CD1c-positive myeloid dendritic cell (primary cell): Measurements from ENCODE around the gene CPD.
"Not testable (repeated sequence)": the region's sequence is repeated elsewhere in the genome, so short reads cannot be mapped to it uniquely, and the experiment has no call there.

Source experiments
- DNase-seq: peaks from one replicate; pipeline ENCODE4 v3.0.0-alpha.2; 2016; ENCODE audit errors: extremely low spot score

The CPD gene

DNA sequence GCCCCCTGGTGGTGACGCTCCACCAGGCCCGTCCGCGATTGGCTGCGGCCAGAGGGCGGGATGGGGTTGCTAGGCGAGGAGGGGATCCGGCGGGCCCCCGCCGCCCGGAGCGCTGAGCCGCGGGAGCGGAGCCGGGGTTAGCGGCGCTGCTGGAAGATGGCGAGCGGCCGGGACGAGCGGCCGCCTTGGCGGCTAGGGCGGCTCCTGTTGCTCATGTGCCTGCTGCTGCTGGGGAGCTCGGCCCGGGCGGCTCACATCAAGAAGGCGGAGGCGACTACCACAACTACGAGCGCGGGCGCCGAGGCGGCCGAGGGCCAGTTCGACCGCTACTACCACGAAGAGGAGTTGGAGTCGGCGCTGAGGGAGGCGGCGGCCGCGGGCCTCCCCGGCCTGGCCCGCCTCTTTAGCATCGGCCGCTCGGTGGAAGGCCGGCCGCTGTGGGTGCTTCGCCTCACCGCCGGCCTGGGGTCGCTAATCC lies at the start of gene CPD:
TSS of gene CPD (plus strand) at position 103 of the 478 bp plus-strand sequence. CDS start at position 157, 54 bp downstream.
- DNase-seq: peak; percentile 98

DNA sequence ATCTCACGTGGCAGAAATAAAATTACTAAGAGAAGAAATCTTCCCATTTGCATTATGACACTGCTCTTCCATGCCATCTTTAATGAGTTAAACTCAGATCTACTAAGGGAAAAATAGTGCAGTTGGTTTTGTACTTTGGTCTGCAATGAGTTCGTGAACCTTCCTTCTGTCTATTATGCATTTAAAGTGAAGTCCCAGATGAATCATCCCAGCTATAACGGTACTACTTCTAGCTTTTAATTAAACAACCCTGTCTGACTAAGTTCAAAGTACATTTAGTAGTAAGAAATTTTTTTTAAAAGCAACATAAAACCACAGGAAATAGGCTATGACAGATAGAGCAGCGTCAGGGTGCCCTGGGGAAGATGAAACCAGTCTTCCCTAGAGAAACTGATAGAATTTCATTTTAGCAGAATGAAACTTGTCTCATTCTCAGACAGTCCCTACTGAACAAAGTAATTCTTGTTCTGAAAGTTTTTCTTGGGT lies 46.6 kb upstream of the CPD start:
- DNase-seq: no peak

DNA sequence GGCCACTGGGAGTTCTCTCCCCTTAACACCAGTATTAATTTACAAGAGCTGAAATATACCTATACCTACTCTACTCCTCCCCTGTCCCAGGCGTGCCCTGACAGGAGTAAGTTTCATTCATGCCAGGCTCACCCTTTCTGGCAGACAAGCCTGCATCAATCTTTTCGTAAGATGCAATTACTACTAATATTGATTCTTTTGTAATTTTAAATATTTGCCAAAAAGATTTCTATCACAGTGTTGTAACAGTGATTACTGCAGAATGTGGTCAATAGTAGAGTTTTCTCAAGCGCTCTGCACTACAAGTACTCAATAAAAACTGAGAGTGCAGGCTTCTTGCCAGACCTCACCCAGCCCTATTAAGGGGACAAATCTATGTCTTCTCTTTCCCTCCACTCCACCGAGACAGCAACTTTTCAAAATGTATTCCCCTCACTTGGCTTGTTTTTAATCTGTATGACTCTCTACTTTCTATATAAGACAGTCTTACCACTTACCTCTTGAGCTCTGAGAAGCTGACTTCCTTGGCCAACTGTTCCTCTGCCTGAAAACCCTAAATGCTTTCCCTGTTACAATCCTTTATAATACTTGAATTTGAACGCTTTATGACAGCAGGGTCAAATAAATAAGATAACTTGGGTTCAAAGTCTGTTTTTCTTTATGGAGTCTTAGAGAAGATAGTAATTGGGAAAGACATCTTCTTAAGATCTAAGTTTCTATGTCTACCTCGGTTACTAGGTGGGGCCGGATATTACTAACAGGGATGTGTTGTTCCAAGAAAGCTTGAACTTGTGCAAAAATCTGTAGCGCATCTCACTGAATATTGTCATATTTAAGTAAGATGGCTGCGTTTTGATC lies 45.0 kb upstream of the CPD start, which contains the start of gene TMIGD1:
TSS of gene TMIGD1 (minus strand) at position 555 of the 858 bp plus-strand sequence. CDS start 1,924 bp downstream, outside the sequence.
- no peak for DNase-seq

DNA sequence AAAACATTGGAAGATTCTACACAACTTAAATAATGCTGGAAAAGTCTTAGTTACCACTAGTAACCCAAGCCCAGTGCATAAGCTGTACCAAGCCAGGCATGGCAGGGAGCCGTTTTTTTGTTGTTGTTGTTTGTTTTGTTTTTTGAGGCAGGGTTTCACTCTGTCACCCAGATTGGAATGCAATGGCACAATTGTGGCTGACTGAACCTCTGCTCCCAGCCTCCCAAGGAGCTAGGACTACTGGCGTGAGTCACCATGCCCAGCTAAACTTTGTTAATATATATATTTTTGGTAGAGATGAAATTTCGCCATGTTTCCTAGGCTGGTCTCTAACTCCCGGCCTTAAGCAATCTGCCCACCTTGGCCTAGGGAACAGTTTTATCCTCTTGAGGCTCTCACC lies 44.3 kb upstream of the CPD start:
- DNase-seq: no peak

DNA sequence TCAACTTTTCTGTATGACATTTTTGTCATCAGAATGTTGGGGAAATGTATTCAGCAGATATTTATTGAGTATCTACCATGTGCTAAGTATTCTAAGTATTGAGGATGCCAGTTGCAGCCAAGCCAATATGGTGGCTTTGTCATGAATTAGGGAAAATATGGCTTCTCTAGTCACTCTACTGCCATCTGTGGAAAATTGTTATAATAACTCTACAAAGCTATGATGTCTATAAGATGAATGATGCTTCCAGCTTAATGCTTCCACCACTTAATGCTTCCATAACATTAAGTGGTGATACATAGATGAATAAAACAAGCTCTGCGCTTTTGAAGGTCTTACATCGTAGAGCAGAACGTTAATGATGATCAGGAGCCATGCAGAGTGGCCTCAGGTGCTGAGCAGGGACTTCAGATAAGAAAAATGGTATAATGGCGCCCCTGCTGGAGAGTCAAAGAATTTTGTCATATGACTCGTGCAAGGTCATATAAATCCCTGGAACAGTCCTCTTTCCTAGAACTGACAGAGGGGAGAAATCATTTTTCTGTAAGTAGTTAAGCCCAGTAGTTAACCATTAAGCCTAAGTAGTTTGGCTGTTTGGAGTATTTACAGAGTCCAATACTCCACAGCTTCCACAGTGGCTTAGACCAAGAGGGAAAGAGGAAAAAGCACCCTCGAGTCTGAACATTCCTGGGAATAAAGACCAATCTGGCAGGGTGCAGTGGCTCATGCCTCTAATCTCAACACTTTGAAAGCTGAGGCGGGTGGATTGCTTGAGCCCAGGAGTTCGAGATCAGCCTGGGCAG lies 42.2 kb upstream of the CPD start:
- DNase-seq: peak; percentile 63

DNA sequence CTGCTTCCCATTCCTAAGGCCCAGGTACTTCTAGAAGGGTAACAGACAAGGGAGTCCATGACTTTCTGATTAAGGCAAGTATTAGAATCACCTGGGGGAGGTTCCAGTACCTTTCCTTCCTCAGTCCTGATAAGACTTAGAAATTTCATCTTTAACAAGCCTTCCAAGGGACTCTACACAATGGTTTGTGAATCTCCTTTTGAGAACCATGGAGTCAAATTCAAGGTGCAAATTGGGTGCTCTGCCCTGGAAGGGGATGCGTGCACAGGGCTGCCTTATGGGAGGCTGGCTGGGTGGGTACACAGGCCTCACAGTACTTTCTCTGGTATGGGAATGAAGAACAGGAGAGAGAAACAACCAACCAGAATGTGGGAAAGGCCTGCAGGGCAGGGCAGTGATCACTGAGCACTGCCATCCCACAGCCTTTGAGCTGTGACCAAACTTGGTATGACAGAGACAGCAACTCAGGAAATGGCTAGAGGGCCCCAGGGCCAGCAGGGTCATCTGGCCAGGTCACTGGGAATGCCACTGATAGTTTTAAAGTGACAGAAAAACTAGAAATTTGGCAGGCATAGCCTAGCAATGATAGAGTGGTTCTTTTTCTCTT lies 41.2 kb upstream of the CPD start:
- DNase-seq: no peak

DNA sequence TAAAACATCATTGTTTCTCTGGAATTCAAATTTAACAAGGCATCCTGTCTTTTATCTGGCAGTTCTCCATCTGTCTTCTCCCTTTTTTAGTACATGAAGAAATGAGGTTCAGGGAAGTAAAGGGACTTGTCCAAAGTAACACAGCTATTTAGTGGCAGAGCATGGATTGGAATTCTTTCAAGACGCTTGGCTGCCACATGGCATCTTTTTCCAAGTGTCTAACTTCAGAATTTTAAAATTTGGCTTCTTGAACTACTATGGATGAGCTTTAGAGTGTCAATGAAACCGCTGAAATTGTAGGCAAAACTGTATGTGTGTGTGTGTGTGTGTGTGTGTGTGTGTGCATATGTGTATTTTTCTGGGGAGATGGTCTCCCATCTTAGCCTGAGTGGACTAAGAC lies 39.6 kb upstream of the CPD start:
- no peak for DNase-seq

DNA sequence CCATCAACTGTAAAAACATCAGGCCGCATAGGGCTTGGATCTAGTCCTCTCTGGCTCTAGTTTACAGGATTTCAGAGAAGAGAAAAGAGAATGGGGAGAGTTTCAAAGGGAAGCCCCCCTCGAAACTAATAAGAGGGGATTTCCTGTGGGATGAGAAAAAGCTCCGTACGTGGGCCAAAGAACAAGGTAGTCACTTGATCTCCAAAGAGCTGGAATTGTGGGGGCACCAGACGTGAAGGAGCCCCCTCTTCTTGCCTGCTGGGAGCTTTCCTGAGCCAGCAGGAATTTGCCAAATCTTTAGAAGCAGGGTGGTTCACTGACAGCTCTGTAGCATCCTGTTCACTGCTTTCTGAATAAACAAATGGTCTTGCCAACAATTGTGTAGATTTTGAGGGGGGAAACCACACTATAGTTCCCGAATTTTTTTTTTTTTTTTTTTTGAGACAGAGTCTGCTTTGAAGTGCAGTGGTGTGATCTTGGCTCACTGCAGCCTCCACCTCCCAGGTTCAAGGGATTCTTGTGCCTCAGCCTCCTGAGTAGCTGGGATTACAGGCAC lies 37.8 kb upstream of the CPD start:
- DNase-seq: no peak

DNA sequence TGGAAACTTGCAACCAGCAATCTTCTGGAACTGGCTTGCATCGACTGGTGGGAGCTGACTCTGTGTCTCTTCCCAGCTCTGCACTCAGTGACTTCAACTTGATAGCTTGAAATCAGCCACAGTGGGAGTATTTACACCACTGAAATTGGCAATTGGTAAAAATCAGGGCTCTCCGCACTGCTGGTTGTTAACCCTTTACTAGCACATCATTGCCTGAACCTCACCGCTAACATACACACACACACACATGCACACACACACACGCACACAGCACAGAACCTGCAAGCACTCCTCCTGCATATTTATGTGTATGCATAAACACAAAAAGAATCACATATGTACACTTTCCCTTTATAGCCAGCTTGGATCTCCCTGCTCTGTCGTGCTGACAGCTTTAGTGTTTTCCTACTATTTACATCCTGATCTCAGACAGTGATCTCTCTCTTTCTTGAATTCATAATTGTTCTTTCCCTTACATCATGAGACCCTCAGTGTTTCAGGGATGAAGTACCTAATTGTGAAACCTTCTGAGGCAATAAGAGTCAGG lies 37.0 kb upstream of the CPD start:
- no peak for DNase-seq

DNA sequence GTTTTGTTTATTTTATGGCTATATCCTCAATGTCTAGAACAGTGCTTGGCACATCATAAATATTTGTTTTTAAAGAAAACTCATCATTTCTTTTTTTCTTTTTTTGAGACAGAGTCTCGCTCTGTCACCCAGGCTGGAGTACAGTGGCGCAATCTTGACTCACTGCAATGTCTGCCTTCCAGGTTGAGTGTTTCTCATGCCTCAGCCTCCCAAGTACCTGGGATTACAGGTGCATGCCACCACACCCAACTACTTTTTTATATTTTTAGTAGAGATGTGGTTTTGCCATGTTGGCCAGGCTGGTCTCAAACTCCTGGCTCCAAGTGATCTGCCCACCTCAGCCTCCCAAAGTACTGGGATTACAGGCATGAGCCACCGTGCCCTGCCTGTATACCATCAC lies 35.5 kb upstream of the CPD start:
- DNase-seq: not testable (repeated sequence)

DNA sequence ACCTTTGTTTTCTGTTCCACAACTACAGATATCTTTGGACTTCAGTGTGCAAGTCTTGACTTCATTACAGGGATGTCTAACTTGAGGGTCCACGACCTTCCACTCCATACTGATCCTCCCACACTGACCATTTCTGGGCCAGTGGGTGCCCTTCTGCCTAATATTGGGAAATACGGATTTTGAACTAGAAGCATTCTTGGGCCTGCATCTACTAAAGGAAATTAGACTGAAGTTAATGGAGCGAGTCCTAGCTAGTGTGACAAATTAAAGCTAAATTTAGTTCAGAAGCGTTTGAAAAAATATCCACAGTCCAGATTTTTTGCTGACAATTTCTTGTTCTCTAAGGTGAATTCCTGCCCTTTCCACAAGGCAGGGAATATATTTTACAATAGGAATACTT lies 34.9 kb upstream of the CPD start:
- no peak for DNase-seq

DNA sequence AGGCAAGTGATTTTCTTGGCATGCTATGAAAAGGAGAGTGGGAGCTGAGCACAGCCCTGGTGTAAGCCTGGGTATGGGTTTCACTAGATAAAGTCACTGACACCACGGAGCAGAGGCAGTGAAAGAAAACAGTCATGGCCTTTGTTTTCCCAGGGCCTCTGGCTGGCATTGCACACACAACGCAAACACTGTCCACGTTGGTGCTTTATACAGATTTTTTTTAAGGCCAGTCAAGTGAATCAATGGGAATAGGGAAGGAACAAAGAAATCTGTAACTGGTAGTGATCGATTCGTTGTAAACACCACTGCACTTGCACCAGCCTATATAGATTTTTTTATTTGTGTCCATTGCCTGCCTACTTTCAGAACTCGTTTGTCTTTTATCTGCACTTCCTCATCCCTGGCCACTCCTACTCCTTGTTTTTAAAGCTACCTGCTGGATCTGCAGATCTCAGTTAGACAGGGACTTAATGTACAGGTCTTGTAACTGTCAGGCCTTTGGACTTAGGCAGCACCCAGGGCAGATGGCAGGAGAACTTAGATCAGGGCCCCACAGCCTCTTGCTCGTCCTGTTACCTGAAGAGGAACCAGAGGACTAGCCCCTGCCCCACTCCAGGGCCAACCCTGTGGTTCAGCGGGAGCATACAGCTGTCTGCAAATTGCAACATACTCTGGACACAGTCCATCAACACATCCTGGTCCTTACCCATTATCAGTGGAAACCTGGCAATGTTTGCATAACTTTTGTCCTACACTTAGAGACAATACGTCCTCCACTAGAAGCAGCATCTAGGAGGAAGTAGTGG lies 34.2 kb upstream of the CPD start:
- peak; percentile 56 for DNase-seq

DNA sequence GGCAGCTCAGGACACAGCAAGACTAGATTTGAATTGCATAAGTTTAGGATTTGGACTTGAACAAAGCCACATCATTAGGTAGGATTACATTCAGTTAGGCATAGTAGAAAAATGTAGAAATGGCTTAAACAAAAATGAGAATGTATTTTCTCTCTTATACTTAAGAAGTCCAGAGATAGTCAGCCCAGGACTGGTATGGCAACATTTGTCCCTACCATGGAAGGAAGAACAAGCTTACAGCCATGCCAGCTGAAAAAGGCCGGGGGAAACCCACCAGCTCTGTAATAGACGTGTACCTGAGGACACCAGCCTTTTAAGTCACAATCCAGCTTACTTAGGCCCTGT lies 33.7 kb upstream of the CPD start:
- no peak for DNase-seq

DNA sequence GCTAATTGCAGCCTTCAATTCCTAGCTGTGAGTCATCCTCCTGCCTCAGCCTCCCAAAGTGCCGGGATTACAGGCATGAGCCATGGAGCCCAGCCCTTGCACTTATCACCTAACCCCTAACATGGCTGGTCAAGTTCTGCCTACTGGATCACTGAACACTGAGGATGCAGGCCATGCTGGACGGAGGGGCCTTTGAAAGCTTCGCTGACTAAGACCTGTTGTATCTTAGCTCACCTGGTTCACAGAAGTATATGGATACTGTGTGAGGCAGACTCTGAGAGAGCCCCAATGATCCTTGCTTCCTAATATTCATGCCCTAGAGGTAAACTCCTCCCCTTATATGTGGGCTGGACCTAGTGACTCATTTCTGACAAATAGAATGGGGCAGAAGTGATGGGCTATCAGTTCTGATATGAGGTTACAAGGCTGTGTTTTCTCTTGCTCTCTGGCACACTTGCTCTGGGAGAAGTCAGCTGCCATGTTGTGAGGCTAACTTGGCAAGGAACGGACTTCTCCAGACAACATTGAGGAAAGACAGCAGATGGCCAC lies 33.1 kb upstream of the CPD start:
- peak; percentile 59 for DNase-seq

DNA sequence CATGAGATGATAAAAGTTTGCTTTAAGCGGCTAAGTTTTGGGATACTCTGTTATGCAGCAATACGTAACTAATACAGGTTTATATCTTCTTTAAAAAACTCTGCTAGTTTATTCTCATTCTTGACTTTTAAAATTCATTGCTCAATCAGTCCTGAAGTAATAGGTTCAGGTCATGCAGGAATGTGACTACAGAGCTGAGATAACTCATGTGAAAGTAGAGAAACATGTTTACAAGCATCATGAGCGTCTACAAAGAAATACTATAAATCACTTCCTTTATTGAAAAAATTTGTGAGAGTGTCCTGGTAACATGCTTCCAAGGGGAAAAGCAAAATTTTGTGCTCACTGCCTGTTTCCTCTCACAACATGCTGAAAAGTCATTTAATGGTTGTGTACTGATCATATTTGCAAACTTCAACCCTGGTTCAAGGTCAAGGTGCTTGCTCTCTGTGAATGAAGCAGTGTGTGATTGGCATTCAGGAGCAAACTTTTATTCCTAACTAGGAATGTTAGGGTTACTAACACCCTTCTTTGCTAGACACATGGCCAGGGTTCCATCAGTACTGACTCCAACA lies 32.4 kb upstream of the CPD start:
- no peak for DNase-seq

DNA sequence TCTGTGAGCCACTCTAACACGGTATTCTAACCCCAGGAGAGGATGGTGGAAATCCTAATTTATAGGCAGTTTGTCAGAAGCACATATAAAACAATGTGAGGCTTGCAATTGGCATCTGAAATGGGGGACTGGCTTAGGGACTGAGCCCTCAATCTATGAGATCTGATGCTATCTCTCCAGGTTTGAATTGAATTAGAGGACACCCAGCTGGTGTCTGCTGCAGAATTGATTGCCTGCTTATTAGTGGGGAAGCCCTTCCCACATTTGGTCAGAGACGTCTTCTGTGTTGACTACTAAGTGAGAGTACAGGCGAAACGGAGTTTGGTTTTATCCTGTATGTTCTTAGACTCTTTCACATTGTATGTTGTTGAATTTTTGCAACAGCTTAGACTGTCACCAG lies 31.2 kb upstream of the CPD start:
- DNase-seq: no peak

DNA sequence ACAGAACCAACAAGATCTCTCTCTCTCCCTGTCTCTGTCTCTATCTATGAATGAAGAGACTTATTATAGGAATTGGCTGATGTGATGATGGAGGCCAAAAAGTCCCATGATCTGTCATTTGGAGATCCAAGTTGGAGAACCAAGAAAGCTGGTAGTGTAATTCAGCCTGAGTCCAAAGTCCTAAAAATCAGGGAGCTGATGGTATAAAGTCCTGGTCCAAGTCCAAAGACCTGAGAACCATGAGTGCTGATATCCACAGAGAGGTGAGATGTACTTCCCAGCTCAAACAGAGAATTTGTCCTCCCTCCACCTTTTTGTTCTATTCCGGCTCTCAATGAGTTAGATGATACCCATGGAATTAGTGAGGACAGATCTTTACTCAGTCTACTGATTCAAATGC lies 29.5 kb upstream of the CPD start:
- no peak for DNase-seq

DNA sequence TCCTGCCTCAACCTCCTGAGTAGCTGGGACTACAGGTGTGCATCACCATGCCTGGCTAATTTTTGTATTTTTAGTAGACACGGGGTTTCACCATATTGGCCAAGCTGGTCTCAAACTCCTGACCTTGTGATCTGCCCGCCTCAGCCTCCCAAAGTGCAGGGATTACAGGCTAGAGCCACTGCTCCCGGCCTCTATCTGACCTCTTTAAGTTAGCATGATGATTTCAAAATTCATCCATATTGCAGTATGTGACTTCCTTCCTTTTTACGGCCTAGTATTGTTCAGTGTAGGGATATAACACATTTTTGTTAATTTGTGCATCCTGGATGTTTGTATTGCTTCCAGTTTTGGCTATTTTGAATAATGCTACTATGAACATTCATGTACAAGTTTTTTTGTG lies 27.5 kb upstream of the CPD start:
- peak; percentile 52 for DNase-seq

DNA sequence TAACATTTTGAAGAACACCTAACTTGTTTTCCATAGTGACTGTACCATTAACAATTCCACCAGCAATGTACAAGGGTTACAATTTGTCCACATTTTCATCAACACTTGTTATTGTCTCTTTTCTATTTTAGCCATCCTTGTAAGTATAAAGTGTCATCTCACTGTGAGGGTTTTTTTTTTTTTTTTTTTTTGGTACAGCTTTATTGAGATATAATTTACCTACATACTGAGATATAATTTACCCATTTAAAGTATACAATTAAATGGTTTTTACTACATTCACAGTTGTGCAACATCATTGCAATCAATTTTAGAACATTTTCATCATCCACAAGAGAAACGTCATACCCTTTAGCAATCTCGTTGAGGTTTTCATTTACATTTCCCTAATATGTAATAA lies 27.0 kb upstream of the CPD start:
- peak; percentile 34 for DNase-seq

DNA sequence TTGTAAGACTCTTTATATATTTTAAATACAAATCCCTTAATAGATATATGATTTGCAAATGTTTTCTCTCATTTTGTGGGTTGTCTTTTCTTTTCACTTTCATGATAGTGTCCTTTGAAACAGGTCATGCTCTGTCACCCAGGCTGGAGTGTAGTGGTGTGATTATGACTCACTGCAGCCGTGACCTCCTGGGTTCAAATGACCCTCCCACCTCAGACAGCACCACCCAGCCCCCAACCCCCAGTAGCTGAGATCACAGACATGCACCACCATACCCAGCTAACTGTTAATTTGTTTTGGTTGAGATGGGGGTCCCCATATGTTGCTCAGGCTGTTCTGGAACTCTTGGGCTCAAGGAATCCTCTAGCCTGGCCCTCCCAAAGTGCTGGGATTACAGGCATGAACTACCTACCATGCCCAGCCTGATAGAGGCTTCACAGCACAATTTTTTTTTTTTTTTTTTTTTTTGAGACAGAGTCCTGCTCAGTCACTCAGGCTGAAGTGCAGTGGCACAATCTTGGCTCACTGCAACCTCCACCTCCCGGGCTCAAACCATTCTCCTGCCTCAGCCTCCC lies 26.4 kb upstream of the CPD start:
- no peak for DNase-seq
